Liver (tissue), 9 donors: ENCODE data around the gene KCTD16. TPM values are rescaled to one million over a fixed set of nuclear protein-coding genes. Genes with fewer than 3 reads are reported as not detected.

Experiments used
- DNase-seq: peaks from one replicate; pipeline ENCODE4 v3.0.0-alpha.2; 2017; ENCODE audit warnings: low spot score
- H3K27ac ChIP-seq, 2 donors: one replicate each; pipeline ENCODE4 v1.7.0; 2013; ENCODE audit warnings: inconsistent platforms in 2 of 2, low read length in 2 of 2, control low read depth in 1 of 2, low read depth in 1 of 2, mild to moderate bottlenecking in 1 of 2
- H3K27me3 ChIP-seq, 4 donors: one replicate each; pipeline versions ENCODE4 v1.6.1 to v1.7.0; 2013; ENCODE audit warnings: low read length in 3 of 4, inconsistent platforms in 1 of 4, mild to moderate bottlenecking in 1 of 4, moderate library complexity in 1 of 4; ENCODE audit not compliant: control insufficient read depth in 4 of 4, insufficient read depth in 4 of 4
- H3K36me3 ChIP-seq, 4 donors: one replicate each; pipeline versions ENCODE4 v1.6.1 to v1.7.0; 2013; ENCODE audit warnings: low read length in 3 of 4, mild to moderate bottlenecking in 3 of 4, low read depth in 1 of 4, moderate library complexity in 1 of 4; ENCODE audit not compliant: control insufficient read depth in 4 of 4, insufficient read depth in 3 of 4
- H3K4me1 ChIP-seq, 4 donors: one replicate each; pipeline versions ENCODE4 v1.6.1 to v1.7.0; 2013; ENCODE audit warnings: low read length in 3 of 4, mild to moderate bottlenecking in 3 of 4, moderate library complexity in 1 of 4; ENCODE audit not compliant: control insufficient read depth in 4 of 4, insufficient read depth in 4 of 4
- H3K4me3 ChIP-seq, 3 donors: one replicate each; pipeline versions ENCODE4 v1.6.1 to v1.7.0; 2013; ENCODE audit warnings: low read length in 3 of 3, control low read depth in 1 of 3, low read depth in 1 of 3, mild to moderate bottlenecking in 1 of 3
- H3K9ac ChIP-seq, 2 donors: one replicate each; pipeline ENCODE4 v1.7.0; 2013; ENCODE audit warnings: low read length in 2 of 2, mild to moderate bottlenecking in 2 of 2, moderate library complexity in 2 of 2, control low read depth in 1 of 2, low read depth in 1 of 2
- H3K9me3 ChIP-seq, 4 donors: one replicate each; pipeline versions ENCODE4 v1.6.1 to v1.7.0; 2013; ENCODE audit warnings: low read length in 3 of 4; ENCODE audit not compliant: control insufficient read depth in 4 of 4
- ATF3 ChIP-seq: IDR thresholded peaks from 2 replicates; pipeline ENCODE4 v1.6.1; 2016; ENCODE audit warnings: antibody characterized with exemption
- CTCF ChIP-seq: fragments of 150-350 bp; IDR thresholded peaks from 2 replicates; pipeline ENCODE4 v1.5.1; 2017; ENCODE audit warnings: improper control_type of control experiment, low read depth, low read length; ENCODE audit not compliant: missing input control
- EGR1 ChIP-seq, 2 donors: IDR thresholded peaks; 2 replicates each; pipeline ENCODE4 v1.6.1; 2016 to 2018; ENCODE audit warnings: antibody characterized with exemption in 2 of 2, low read depth in 2 of 2
- FOXA1 ChIP-seq: IDR thresholded peaks from 2 replicates; pipeline ENCODE4 v1.6.1; 2016; ENCODE audit warnings: antibody characterized with exemption
- GABPA ChIP-seq, 2 donors: IDR thresholded peaks in 1 of 2; conservative IDR thresholded peaks in 1 of 2; 2 replicates each; pipeline ENCODE4 v1.6.1; 2016; ENCODE audit warnings: antibody characterized with exemption in 2 of 2, mild to moderate bottlenecking in 1 of 2, moderate library complexity in 1 of 2
- HNF4A ChIP-seq, 2 donors: conservative IDR thresholded peaks; 2 replicates each; pipeline ENCODE4 v1.6.1; 2016; ENCODE audit warnings: antibody characterized with exemption in 2 of 2, mild to moderate bottlenecking in 2 of 2
- HNF4G ChIP-seq: IDR thresholded peaks from 2 replicates; pipeline ENCODE4 v1.6.1; 2016; ENCODE audit warnings: antibody characterized with exemption
- JUND ChIP-seq, 2 donors: IDR thresholded peaks; 2 replicates each; pipeline ENCODE4 v1.6.1; 2016; ENCODE audit warnings: antibody characterized with exemption in 2 of 2
- MAX ChIP-seq: IDR thresholded peaks from 2 replicates; pipeline ENCODE4 v1.6.1; 2016; ENCODE audit warnings: antibody characterized with exemption
- NR2F2 ChIP-seq: IDR thresholded peaks from 2 replicates; pipeline ENCODE4 v1.6.1; 2016; ENCODE audit warnings: antibody characterized with exemption
- RAD21 ChIP-seq, 2 donors: IDR thresholded peaks; 2 replicates each; pipeline ENCODE4 v1.6.1; 2016; ENCODE audit warnings: antibody characterized with exemption in 2 of 2, mild to moderate bottlenecking in 2 of 2
- REST ChIP-seq: IDR thresholded peaks from 2 replicates; pipeline ENCODE4 v1.6.1; 2016; ENCODE audit warnings: antibody characterized with exemption, mild to moderate bottlenecking
- RXRA ChIP-seq, 2 donors: IDR thresholded peaks; 2 replicates each; pipeline ENCODE4 v1.6.1; 2017 to 2018; ENCODE audit warnings: antibody characterized with exemption in 2 of 2, mild to moderate bottlenecking in 1 of 2
- SP1 ChIP-seq: IDR thresholded peaks from 2 replicates; pipeline ENCODE4 v1.6.1; 2018; ENCODE audit warnings: antibody characterized with exemption, mild to moderate bottlenecking
- YY1 ChIP-seq: IDR thresholded peaks from 2 replicates; pipeline ENCODE4 v1.6.1; 2016; ENCODE audit warnings: antibody characterized with exemption, mild to moderate bottlenecking
- WGBS: extraction: QIAGEN DNeasy Blood & Tissue Kit; methylation state at CpG from one replicate; pipeline ENCODE4 v1.1.7; 2013; 5-methylcytosine and 5-hydroxymethylcytosine counted together
- polyA plus RNA-seq, 2 donors: library from polyadenylated mRNA; stranded (reverse) in 1 of 2; unstranded in 1 of 2; fragments of 200-250 nt in 1 of 2; fragments of >200 nt in 1 of 2; fragmentation: Nextera tagmentation in 1 of 2; extraction: Ambion mirVana in 1 of 2; gene quantifications; one replicate each; pipeline versions ENCODE4 v1.2.1 to v1.2.3, GENCODE V29; 2013 to 2015
- total RNA-seq, 2 donors: library from RNA; depleted of rRNA; stranded (reverse); fragments of >200 nt; gene quantifications; one replicate each; pipeline ENCODE4 v1.2.3, GENCODE V29; 2014
- donor health status: healthy.
- donor health status: healthy.
- donor health status: healthy.
- donor health status: healthy.
- donor health status: healthy.

The KCTD16 gene
- total and polyA plus RNA-seq, 4 donors: under 0.01 to 0.05 (median 0.01) TPM; not detected in 1

GRCh38 chr5:144525000-144525399 is 354.3 kb downstream of the KCTD16 start:
- H3K4me3 ChIP-seq: no peak overlapping the region
- H3K36me3 ChIP-seq: no peaks in the 10 kb centered on the region
- DNase-seq: no peak
- H3K27ac ChIP-seq: no peak overlapping the region
- H3K9me3 ChIP-seq: no peaks in the 10 kb centered on the region
- no peaks in the 10 kb centered on the region for H3K27me3 ChIP-seq
- WGBS: 58% methylated on average over 1 of the region's 1 CpG
- TF ChIP-seq JUND (IDR thresholded peaks at IDR 0.05) (no peak), RXRA (IDR thresholded peaks at IDR 0.05) (no peak), GABPA (IDR thresholded peaks at IDR 0.05 in 1 of 2, conservative IDR thresholded peaks at IDR 0.05 in 1 of 2) (no peak), REST (no peak), ATF3 (no peak), NR2F2 (no peak), HNF4G (no peak), YY1 (no peak), HNF4A (conservative IDR thresholded peaks at IDR 0.05) (no peak)
- H3K9ac ChIP-seq: no peak overlapping the region
- H3K4me1 ChIP-seq: no peaks in the 10 kb centered on the region

GRCh38 chr5:144531188-144531587 is 360.5 kb downstream of the KCTD16 start:
- no peaks in the 10 kb centered on the region for H3K27me3 ChIP-seq
- no peaks in the 10 kb centered on the region for H3K4me1 ChIP-seq
- no peaks in the 10 kb centered on the region for H3K9me3 ChIP-seq
- WGBS: 79% methylated on average over 1 of the region's 1 CpG
- no peaks in the 10 kb centered on the region for H3K36me3 ChIP-seq
- DNase-seq: no peak
- H3K4me3 ChIP-seq: no peak overlapping the region
- H3K9ac ChIP-seq: no peak overlapping the region
- H3K27ac ChIP-seq: no peak overlapping the region
- TF ChIP-seq HNF4G (no peak), FOXA1 (no peak), EGR1 (IDR thresholded peaks at IDR 0.05; ENCODE audit: low read depth in 2 of 2) (no peak), MAX (no peak), CTCF (no peak), ATF3 (no peak), RAD21 (IDR thresholded peaks at IDR 0.05) (no peak), RXRA (IDR thresholded peaks at IDR 0.05) (no peak), GABPA (IDR thresholded peaks at IDR 0.05 in 1 of 2, conservative IDR thresholded peaks at IDR 0.05 in 1 of 2) (no peak), NR2F2 (no peak), JUND (IDR thresholded peaks at IDR 0.05) (no peak), SP1 (no peak), REST (no peak), YY1 (no peak)
